Testis (tissue), 3 donors: ENCODE data around the gene POGK. TPM values are rescaled to one million over a fixed set of nuclear protein-coding genes. Genes with fewer than 3 reads are reported as not detected.

Experiments
- DNase-seq: peaks from one replicate; pipeline ENCODE4 v3.0.0-alpha.2; 2019
- H3K27ac ChIP-seq, 2 donors: fragments of 200-600 bp; sonication (generic); one replicate each; pipeline ENCODE4 v1.5.1; 2019
- H3K27me3 ChIP-seq: fragments of 200-600 bp; sonication (generic); one replicate; pipeline ENCODE4 v1.5.1; 2019
- H3K36me3 ChIP-seq: fragments of 200-600 bp; sonication (generic); one replicate; pipeline ENCODE4 v1.5.1; 2017; ENCODE audit warnings: low read depth; ENCODE audit errors: missing control alignments
- H3K4me1 ChIP-seq: fragments of 200-600 bp; sonication (generic); one replicate; pipeline ENCODE4 v1.5.1; 2019
- H3K4me3 ChIP-seq, 2 donors: fragments of 200-600 bp; sonication (generic); one replicate each; pipeline ENCODE4 v1.5.1; 2017 to 2019
- H3K9me3 ChIP-seq: fragments of 200-600 bp; sonication (generic); one replicate; pipeline ENCODE4 v1.5.1; 2017
- POLR2A ChIP-seq: fragments of 450-650 bp; IDR thresholded peaks from one replicate; pipeline ENCODE4 v1.6.1; 2017; ENCODE audit warnings: antibody characterized with exemption, mild to moderate bottlenecking, moderate library complexity
- WGBS, 2 donors: methylation state at CpG; one replicate each; pipeline ENCODE4 v1.1.5; 2018; 5-methylcytosine and 5-hydroxymethylcytosine counted together
- intact Hi-C: fragments of 100-400 bp; cut with DNase I; formaldehyde crosslinking; loops from one replicate; pipeline ENCODE4 v1.15.1; 2023; ENCODE audit warnings: low total_unique reads
- polyA plus RNA-seq: library from polyadenylated mRNA; stranded (reverse); fragments of 350-450 nt; fragmentation: Illumina TruSeq; extraction: RNeasy Lipid Tissue Mini Kit (QIAGEN cat#74804); gene quantifications from one replicate; pipeline ENCODE4 v1.2.3, GENCODE V29; 2014; ENCODE audit warnings: low read depth, low replicate concordance; ENCODE audit not compliant: insufficient read depth
- total RNA-seq, 2 donors: library from RNA; depleted of rRNA; stranded (reverse); fragments of >200 nt; gene quantifications; one replicate each; pipeline ENCODE4 v1.2.3, GENCODE V29; 2016
- TF ChIP-seq, protein P1 (sequence below), 3 experiments: fragments of 450-650 bp in 2 of 3; fragments of 200-600 bp in 1 of 3; sonication (generic) in 1 of 3; IDR thresholded peaks; one replicate each; pipeline ENCODE4 v1.5.1; 2016 to 2019; ENCODE audit warnings: antibody characterized with exemption in 3 of 3, mild to moderate bottlenecking in 2 of 3, moderate library complexity in 1 of 3

The POGK gene
- total and polyA plus RNA-seq, 3 donors from 2014 or later, result 14.3 to 29.4 (median 29.2) TPM

DNA sequence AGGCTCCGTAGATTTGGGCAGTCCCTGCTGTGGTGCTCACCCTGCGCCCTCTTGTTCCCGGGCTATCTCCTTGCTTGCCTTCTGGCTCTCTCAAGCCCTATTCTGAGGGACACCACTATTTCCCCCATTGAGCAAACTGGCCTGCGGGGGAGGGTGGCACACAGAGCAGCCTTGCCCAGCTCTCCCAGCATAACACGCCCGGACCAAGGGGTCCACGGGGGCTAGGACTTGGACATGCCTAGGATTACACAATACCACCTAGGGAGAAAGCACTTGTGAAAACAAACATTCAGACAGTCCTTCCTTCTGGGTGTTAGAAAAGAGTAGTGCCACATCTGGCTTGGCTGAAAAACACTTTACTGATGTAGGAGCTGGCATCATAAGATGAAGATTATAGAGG, 29.4 kb downstream of the POGK start:
- Histone ChIP-seq H3K4me3 (no peak overlapping the region), H3K27me3 (no peaks in the 10 kb centered on the region), H3K9me3 (no peaks in the 10 kb centered on the region), H3K4me1 (no peaks in the 10 kb centered on the region), H3K36me3 (no peaks in the 10 kb centered on the region), H3K27ac (no peak overlapping the region)
- intact Hi-C loops, result no loop called here
- DNase-seq, result no peak
- WGBS, 2 donors, result 79 to 89% methylated on average over 6 to 7 of the region's 7 CpGs
- TF ChIP-seq, protein P1, sequence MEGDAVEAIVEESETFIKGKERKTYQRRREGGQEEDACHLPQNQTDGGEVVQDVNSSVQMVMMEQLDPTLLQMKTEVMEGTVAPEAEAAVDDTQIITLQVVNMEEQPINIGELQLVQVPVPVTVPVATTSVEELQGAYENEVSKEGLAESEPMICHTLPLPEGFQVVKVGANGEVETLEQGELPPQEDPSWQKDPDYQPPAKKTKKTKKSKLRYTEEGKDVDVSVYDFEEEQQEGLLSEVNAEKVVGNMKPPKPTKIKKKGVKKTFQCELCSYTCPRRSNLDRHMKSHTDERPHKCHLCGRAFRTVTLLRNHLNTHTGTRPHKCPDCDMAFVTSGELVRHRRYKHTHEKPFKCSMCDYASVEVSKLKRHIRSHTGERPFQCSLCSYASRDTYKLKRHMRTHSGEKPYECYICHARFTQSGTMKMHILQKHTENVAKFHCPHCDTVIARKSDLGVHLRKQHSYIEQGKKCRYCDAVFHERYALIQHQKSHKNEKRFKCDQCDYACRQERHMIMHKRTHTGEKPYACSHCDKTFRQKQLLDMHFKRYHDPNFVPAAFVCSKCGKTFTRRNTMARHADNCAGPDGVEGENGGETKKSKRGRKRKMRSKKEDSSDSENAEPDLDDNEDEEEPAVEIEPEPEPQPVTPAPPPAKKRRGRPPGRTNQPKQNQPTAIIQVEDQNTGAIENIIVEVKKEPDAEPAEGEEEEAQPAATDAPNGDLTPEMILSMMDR (IDR thresholded peaks at IDR 0.05), result no peak
- TF ChIP-seq POLR2A, result no peak

DNA sequence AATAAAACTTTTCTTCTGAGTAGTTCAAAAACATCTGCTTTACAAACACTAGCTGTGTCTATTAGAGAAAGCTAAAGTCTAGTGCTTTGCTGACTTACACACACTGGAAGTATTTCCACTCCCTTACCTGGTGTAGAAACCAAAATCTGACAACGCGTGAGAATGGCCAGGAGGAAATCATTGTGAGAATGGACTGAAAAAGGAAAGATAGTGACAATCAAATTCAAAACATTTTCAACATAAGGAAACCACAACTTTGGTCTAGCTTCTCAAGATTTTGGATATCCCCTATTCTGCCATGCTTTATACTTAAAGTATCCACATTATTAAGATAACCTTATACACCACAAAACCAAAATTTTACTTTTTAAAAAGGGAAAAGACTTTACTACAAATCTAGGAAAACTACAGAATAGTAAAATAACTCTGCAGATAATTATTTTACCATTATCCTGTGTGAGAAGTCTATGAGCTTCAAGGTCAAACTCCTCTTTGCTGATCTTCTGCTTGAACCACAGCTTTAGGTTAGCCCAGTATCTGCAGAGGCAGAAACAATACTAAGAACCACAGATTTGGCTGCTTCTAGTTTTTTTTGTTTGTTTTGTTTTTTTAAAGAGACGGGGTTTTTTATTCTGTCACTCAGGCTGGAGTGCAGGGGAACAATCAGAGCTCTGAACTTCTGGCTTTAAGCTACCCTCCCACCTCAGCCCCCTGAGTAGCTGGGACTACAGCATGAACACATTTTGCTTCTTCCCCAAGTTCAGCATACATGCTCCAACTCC, 30.2 kb downstream of the POGK start:
- Histone ChIP-seq H3K27me3 (no peaks in the 10 kb centered on the region), H3K4me1 (no peaks in the 10 kb centered on the region), H3K27ac (no peak overlapping the region), H3K36me3 (no peaks in the 10 kb centered on the region), H3K4me3 (no peak overlapping the region), H3K9me3 (no peaks in the 10 kb centered on the region)
- TF ChIP-seq POLR2A, result no peak
- TF ChIP-seq, protein P1 (IDR thresholded peaks at IDR 0.05), result no peak
- no peak for DNase-seq
- intact Hi-C loops, result no loop called here
- 71 to 77% methylated on average over 3 of the region's 3 CpGs for WGBS, 2 donors

DNA sequence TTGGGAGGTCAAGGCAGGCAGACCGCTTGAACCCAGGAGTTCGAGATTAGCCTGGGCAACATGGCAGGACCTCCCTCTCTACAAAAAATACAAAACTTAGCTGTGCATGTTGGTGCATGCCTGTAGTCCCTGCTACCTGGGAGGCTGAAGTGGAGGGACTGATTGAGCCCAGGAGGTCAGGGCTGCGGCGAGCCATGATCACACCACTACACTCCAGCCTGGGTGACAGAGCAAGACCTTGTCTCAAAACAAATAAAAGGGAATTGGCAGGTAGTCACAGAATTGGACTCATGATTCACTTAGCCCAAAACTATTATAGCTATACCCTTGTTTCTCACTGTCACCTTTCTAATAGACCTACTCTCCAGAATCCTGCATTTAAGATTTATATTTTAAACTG, 31.3 kb downstream of the POGK start:
- Histone ChIP-seq H3K9me3 (no peaks in the 10 kb centered on the region), H3K4me1 (peaks cover 5% of the 10 kb centered on the region), H3K27ac (no peak overlapping the region), H3K36me3 (no peaks in the 10 kb centered on the region), H3K4me3 (no peak overlapping the region), H3K27me3 (no peaks in the 10 kb centered on the region)
- DNase-seq, result no peak
- intact Hi-C loops, result no loop called here
- no peak for TF ChIP-seq POLR2A
- TF ChIP-seq, protein P1 (IDR thresholded peaks at IDR 0.05), result no peak
- WGBS, 2 donors, result 91 to 97% methylated on average over 4 of the region's 4 CpGs

DNA sequence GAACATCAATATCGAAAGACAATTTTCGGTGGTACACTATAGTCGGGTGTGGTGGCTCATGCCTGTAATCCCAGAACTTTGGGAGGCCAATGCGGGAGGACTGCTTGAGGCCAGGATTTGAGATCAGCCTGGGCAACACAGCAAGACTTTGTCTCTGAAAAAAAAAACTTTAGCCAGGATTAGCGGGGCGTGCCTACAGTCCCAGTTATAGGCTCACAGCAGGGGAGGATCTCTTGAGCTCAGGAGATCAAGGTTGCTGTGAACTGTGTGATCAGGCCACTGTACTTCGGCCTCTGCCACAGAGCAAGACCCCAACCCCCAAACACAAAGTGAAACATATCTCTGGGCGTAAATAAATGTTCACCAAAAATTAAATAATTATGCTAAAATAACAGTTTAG, 35.2 kb downstream of the POGK start:
- intact Hi-C loops, result no loop called here
- Histone ChIP-seq H3K27me3 (no peaks in the 10 kb centered on the region), H3K4me3 (no peak overlapping the region), H3K27ac (no peak overlapping the region), H3K36me3 (no peaks in the 10 kb centered on the region), H3K9me3 (no peaks in the 10 kb centered on the region), H3K4me1 (peaks cover 8% of the 10 kb centered on the region)
- TF ChIP-seq POLR2A, result no peak
- no peak for DNase-seq
- WGBS, 2 donors, result 76 to 83% methylated on average over 8 of the region's 8 CpGs

DNA sequence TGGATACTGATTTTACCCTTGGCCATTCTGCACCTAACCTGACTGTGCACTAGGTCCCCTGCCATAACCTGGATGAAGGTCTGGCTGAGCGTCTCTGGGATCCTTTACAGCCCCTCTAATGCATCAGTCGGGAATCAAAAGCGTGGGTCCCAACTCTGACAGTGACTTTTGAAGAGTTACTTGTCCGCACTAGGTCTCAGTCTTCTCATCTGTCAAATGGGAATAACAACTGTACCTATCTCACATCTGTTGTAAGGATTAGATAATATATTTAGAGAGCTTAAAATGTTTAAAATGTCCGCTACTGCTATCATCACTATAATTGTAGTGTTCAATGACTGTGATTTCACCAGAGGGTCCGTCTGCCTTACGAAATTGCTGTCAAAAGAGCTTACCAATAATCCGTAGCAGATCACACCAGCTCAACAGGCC, 36.0 kb downstream of the POGK start:
- intact Hi-C loops, result no loop called here
- DNase-seq, result no peak
- Histone ChIP-seq H3K9me3 (no peaks in the 10 kb centered on the region), H3K36me3 (no peaks in the 10 kb centered on the region), H3K4me1 (peaks cover 8% of the 10 kb centered on the region), H3K27ac (peak overlapping the region; percentile 80 to 94), H3K4me3 (peak overlapping the region; percentile 85 to 92), H3K27me3 (no peaks in the 10 kb centered on the region)
- TF ChIP-seq, protein P1 (IDR thresholded peaks at IDR 0.05), result no peak
- no peak for TF ChIP-seq POLR2A
- WGBS, 2 donors, result 22 to 25% methylated on average over 8 of the region's 8 CpGs
